ENCODE measurements around the gene OXT. TPM values are rescaled to one million over a fixed set of nuclear protein-coding genes. Genes with fewer than 3 reads are reported as not detected.

OXT gene
- total and polyA plus RNA-seq, 2 of the 13 experiments (the other 11 are each of a cell fraction or from before 2014, with no cell fraction given) = not detected

DNA sequence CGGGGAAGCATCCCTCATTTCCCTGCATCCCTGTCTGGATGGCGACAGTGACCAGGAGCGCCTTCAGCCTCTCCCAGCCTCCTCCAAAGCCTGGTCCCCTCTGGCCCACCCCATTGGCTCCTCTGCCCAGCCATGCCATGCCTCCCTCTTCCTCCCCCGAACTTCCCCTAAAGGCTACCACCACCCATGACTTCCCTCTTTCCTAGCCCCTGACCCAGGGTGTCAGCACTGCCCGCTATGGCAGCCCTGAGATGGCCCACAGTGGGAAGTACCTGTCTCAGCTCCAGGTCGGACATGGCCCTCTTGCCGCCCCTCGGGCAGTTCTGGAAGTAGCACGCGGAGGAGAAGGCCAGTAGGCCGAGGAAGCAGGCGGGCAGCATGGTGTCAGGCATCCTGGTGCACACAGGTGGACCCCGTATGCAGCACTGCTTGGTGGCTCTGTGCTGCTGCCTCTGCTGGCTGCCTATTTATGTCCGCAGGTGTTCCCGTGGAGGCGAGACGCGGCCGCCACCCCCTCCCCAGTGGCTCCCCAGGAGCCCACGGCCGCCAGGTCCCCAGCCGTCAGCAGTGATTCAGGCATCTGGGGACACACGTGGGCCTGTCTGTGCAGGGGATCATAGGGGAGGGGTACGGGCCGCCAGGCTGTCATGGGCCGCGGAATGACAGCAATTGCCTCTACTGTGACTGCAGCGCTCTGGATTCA, 13.0 kb downstream of the OXT start, which contains the start of gene AVP (continued):
- TF ChIP-seq CENPBD1 (CRISPR knock-in tag; IDR thresholded peaks at IDR 0.05; ENCODE audit: borderline replicate concordance, low read depth) = no peak
- no peak for TF ChIP-seq FOXC1 (CRISPR knock-in tag; IDR thresholded peaks at IDR 0.05; ENCODE audit: borderline replicate concordance)
- TF ChIP-seq NAIF1 (CRISPR knock-in tag; IDR thresholded peaks at IDR 0.05; ENCODE audit: borderline replicate concordance) = no peak
- TF ChIP-seq KDM4B (CRISPR knock-in tag; IDR thresholded peaks at IDR 0.05) = no peak
- TF ChIP-seq, protein P1, sequence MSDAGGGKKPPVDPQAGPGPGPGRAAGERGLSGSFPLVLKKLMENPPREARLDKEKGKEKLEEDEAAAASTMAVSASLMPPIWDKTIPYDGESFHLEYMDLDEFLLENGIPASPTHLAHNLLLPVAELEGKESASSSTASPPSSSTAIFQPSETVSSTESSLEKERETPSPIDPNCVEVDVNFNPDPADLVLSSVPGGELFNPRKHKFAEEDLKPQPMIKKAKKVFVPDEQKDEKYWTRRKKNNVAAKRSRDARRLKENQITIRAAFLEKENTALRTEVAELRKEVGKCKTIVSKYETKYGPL (CRISPR knock-in tag; IDR thresholded peaks at IDR 0.05) = no peak
- TF ChIP-seq, protein P2, sequence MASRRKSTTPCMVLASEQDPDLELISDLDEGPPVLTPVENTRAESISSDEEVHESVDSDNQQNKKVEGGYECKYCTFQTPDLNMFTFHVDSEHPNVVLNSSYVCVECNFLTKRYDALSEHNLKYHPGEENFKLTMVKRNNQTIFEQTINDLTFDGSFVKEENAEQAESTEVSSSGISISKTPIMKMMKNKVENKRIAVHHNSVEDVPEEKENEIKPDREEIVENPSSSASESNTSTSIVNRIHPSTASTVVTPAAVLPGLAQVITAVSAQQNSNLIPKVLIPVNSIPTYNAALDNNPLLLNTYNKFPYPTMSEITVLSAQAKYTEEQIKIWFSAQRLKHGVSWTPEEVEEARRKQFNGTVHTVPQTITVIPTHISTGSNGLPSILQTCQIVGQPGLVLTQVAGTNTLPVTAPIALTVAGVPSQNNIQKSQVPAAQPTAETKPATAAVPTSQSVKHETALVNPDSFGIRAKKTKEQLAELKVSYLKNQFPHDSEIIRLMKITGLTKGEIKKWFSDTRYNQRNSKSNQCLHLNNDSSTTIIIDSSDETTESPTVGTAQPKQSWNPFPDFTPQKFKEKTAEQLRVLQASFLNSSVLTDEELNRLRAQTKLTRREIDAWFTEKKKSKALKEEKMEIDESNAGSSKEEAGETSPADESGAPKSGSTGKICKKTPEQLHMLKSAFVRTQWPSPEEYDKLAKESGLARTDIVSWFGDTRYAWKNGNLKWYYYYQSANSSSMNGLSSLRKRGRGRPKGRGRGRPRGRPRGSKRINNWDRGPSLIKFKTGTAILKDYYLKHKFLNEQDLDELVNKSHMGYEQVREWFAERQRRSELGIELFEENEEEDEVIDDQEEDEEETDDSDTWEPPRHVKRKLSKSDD (CRISPR knock-in tag; IDR thresholded peaks at IDR 0.05; ENCODE audit: low read depth) = 0 out of 2 replicates have a peak, but pooled peaks have one; percentile 20
- TF ChIP-seq ZNF256 (CRISPR knock-in tag; conservative IDR thresholded peaks at IDR 0.05) = no peak
- 0 out of 2 replicates have a peak, but pooled peaks have one; percentile 20 for TF ChIP-seq GABPB1 (CRISPR knock-in tag; IDR thresholded peaks at IDR 0.05)
- no peak for TF ChIP-seq ZNF263 (CRISPR knock-in tag; IDR thresholded peaks at IDR 0.05)
- no peak for TF ChIP-seq SP140L (CRISPR knock-in tag; IDR thresholded peaks at IDR 0.05; ENCODE audit: borderline replicate concordance)
- peak; percentile 58 for TF ChIP-seq RBM39 (IDR thresholded peaks at IDR 0.05; ENCODE audit: low read depth, low read length, poor library complexity, severe bottlenecking)
- no peak for TF ChIP-seq ZNF33A (CRISPR knock-in tag; IDR thresholded peaks at IDR 0.05; ENCODE audit: borderline replicate concordance)
- TF ChIP-seq, protein P3, sequence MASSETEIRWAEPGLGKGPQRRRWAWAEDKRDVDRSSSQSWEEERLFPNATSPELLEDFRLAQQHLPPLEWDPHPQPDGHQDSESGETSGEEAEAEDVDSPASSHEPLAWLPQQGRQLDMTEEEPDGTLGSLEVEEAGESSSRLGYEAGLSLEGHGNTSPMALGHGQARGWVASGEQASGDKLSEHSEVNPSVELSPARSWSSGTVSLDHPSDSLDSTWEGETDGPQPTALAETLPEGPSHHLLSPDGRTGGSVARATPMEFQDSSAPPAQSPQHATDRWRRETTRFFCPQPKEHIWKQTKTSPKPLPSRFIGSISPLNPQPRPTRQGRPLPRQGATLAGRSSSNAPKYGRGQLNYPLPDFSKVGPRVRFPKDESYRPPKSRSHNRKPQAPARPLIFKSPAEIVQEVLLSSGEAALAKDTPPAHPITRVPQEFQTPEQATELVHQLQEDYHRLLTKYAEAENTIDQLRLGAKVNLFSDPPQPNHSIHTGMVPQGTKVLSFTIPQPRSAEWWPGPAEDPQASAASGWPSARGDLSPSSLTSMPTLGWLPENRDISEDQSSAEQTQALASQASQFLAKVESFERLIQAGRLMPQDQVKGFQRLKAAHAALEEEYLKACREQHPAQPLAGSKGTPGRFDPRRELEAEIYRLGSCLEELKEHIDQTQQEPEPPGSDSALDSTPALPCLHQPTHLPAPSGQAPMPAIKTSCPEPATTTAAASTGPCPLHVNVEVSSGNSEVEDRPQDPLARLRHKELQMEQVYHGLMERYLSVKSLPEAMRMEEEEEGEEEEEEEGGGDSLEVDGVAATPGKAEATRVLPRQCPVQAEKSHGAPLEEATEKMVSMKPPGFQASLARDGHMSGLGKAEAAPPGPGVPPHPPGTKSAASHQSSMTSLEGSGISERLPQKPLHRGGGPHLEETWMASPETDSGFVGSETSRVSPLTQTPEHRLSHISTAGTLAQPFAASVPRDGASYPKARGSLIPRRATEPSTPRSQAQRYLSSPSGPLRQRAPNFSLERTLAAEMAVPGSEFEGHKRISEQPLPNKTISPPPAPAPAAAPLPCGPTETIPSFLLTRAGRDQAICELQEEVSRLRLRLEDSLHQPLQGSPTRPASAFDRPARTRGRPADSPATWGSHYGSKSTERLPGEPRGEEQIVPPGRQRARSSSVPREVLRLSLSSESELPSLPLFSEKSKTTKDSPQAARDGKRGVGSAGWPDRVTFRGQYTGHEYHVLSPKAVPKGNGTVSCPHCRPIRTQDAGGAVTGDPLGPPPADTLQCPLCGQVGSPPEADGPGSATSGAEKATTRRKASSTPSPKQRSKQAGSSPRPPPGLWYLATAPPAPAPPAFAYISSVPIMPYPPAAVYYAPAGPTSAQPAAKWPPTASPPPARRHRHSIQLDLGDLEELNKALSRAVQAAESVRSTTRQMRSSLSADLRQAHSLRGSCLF (CRISPR knock-in tag; IDR thresholded peaks at IDR 0.05; ENCODE audit: borderline replicate concordance) = no peak
- TF ChIP-seq, protein P4, sequence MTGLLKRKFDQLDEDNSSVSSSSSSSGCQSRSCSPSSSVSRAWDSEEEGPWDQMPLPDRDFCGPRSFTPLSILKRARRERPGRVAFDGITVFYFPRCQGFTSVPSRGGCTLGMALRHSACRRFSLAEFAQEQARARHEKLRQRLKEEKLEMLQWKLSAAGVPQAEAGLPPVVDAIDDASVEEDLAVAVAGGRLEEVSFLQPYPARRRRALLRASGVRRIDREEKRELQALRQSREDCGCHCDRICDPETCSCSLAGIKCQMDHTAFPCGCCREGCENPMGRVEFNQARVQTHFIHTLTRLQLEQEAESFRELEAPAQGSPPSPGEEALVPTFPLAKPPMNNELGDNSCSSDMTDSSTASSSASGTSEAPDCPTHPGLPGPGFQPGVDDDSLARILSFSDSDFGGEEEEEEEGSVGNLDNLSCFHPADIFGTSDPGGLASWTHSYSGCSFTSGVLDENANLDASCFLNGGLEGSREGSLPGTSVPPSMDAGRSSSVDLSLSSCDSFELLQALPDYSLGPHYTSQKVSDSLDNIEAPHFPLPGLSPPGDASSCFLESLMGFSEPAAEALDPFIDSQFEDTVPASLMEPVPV (CRISPR knock-in tag; IDR thresholded peaks at IDR 0.05) = no peak
- no peak for TF ChIP-seq ZFY (CRISPR knock-in tag; IDR thresholded peaks at IDR 0.05)
- no peak for TF ChIP-seq MIXL1 (CRISPR knock-in tag; IDR thresholded peaks at IDR 0.05)
- TF ChIP-seq AKAP8 (CRISPR knock-in tag; IDR thresholded peaks at IDR 0.05) = no peak
